ENCODE data around the gene AKAP6.
"Not testable (repeated sequence)": the region's sequence is repeated elsewhere in the genome, so short reads cannot be mapped to it uniquely, and the experiment has no call there.

Gene AKAP6

DNA sequence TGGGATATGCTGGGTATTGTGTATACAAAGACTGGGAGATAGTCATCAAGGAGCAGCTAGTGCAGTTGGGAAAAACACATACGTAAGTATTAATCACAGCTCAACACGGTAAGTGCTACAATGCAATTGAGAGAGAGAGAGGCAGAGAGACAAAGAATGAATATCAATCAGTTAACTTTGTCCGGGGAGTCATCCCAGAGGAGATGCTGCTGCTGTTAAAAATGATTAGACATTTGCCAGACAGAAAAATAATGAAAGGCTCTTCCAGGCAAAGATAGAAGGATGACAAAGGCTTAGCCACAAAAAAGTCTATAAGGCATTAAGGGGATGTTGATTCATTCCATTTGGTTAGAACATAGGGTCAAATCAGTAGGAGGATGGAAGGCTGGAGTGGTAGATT is 45.1 kb downstream of the AKAP6 start:
- Histone ChIP-seq H3K4me3 (ENCODE audit: low read length) (no peak overlapping the region), H3K9ac (ENCODE audit: low read depth, low read length) (no peak overlapping the region)

DNA sequence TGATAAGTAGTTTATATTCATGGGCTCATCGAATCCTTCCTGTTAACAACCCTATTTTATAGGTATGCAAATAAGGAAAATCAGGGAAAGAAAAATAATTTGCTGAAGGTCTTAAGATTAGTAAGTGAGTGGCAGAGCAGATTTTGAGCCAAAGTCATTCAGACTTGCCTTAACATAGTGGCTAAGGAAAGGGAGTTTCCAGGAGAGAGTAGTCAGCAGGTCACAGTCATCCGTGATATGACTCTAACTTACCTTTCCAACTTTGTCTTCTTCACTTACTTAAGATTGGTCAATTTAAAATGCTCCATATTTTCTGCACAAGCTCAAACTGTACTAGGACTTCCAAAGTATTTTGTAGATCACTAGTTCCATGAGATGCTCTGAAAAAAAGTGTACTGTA is 46.6 kb downstream of the AKAP6 start:
- Histone ChIP-seq H3K4me2 (ENCODE audit: low read length) (no peak overlapping the region), H3K4me3 (ENCODE audit: low read length) (no peak overlapping the region), H3K27me3 (ENCODE audit: control insufficient read depth, insufficient read depth, low read length) (no peaks in the 10 kb centered on the region), H3K4me1 (ENCODE audit: control insufficient read depth, insufficient read depth, low read length) (peaks cover 36% of the 10 kb centered on the region), H3K9ac (ENCODE audit: low read depth, low read length) (no peak overlapping the region), H3K36me3 (ENCODE audit: insufficient read depth, low read length) (no peaks in the 10 kb centered on the region), H3K9me3 (replicated peaks; ENCODE audit: low read length) (no peaks in the 10 kb centered on the region)

More for the DNA sequence above, 45.1 kb downstream of the AKAP6 start:
- Histone ChIP-seq H3K4me2 (ENCODE audit: low read length) (peak overlapping the region; percentile 2), H3K4me1 (ENCODE audit: control insufficient read depth, insufficient read depth, low read length) (peaks cover 50% of the 10 kb centered on the region), H3K9me3 (replicated peaks; ENCODE audit: low read length) (no peaks in the 10 kb centered on the region), H3K27me3 (ENCODE audit: control insufficient read depth, insufficient read depth, low read length) (no peaks in the 10 kb centered on the region), H3K36me3 (ENCODE audit: insufficient read depth, low read length) (no peaks in the 10 kb centered on the region)

DNA sequence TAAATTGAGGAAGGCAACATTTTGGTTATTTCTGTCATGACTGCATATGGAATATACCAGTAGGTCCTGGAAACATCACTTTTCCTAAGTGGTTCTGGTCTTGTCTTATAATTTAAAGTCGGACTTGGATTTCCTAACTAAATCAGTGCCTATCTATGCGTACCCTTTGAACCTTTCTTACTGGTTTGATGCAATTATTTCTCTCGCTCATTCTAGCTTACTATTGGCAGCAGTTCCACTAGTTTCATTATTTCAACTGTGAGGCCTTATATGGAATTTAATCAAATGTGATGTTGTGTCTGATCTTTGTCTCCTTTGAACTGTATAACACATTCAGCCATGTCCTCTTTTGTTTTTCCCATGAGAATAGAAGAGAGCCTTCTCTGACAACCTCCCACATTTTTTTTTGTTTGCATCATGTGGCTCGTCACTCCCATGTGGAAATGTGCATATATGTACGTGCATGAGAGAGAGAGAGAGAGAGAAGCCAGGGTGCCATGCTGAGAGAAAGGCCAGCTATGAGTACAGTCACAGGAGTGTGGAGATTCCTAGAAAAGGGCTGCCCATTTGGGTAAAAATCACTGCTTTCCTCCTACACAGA is 48.0 kb downstream of the AKAP6 start:
- no peaks in the 10 kb centered on the region for H3K27me3 ChIP-seq (ENCODE audit: control insufficient read depth, insufficient read depth, low read length)
- peaks cover 24% of the 10 kb centered on the region for H3K4me1 ChIP-seq (ENCODE audit: control insufficient read depth, insufficient read depth, low read length)
- H3K36me3 ChIP-seq (ENCODE audit: insufficient read depth, low read length) = no peaks in the 10 kb centered on the region
- H3K9me3 ChIP-seq (replicated peaks; ENCODE audit: low read length) = no peaks in the 10 kb centered on the region
- H3K4me3 ChIP-seq (ENCODE audit: low read length) = no peak overlapping the region
- H3K9ac ChIP-seq (ENCODE audit: low read depth, low read length) = no peak overlapping the region
- no peak overlapping the region for H3K4me2 ChIP-seq (ENCODE audit: low read length)

DNA sequence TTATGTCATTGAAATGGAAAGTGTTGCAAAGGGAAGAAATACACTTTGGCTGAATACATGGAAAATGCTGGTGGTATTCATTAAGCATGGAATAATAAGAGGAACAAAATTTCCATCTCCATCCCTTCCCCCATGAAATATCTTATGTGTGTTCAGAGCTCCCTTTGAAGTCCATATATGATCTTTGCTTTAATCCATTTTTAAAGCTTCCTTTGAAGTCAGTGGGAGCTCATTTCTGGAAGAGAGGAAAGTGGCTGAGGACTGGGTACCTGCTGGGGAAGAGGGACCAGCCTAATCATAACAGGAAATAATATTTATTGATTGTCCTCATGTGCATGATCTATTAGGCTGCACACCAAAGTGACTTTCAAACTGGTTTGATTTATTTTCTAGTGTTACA is 49.2 kb downstream of the AKAP6 start:
- Histone ChIP-seq H3K36me3 (ENCODE audit: insufficient read depth, low read length) (no peaks in the 10 kb centered on the region), H3K4me2 (ENCODE audit: low read length) (no peak overlapping the region), H3K4me1 (ENCODE audit: control insufficient read depth, insufficient read depth, low read length) (peaks cover 14% of the 10 kb centered on the region), H3K9me3 (replicated peaks; ENCODE audit: low read length) (no peaks in the 10 kb centered on the region), H3K4me3 (ENCODE audit: low read length) (no peak overlapping the region), H3K27me3 (ENCODE audit: control insufficient read depth, insufficient read depth, low read length) (no peaks in the 10 kb centered on the region), H3K9ac (ENCODE audit: low read depth, low read length) (no peak overlapping the region)

DNA sequence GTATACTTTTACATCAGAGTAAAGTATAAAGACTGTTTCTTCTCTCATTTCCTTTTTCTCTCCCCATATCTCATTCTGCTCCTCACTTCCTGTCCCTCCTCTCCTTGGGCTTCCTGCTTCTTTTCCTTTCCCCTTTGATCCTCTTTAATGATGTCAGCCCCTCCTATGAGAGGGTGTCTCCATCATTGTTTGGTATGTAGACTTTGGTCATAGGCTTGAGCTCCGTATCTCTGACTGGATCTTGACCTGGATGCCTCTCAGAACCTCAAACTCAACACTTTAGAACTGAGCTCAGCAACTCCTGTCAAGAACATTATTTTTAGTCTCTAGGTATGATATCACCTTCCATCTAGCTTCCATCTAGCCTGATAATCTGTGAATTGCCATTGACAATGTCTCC is 50.3 kb downstream of the AKAP6 start:
- H3K4me2 ChIP-seq (ENCODE audit: low read length) = no peak overlapping the region
- no peak overlapping the region for H3K4me3 ChIP-seq (ENCODE audit: low read length)
- peaks cover 3% of the 10 kb centered on the region for H3K4me1 ChIP-seq (ENCODE audit: control insufficient read depth, insufficient read depth, low read length)
- no peak overlapping the region for H3K9ac ChIP-seq (ENCODE audit: low read depth, low read length)
- no peaks in the 10 kb centered on the region for H3K9me3 ChIP-seq (replicated peaks; ENCODE audit: low read length)
- H3K27me3 ChIP-seq (ENCODE audit: control insufficient read depth, insufficient read depth, low read length) = no peaks in the 10 kb centered on the region
- H3K36me3 ChIP-seq (ENCODE audit: insufficient read depth, low read length) = no peaks in the 10 kb centered on the region

DNA sequence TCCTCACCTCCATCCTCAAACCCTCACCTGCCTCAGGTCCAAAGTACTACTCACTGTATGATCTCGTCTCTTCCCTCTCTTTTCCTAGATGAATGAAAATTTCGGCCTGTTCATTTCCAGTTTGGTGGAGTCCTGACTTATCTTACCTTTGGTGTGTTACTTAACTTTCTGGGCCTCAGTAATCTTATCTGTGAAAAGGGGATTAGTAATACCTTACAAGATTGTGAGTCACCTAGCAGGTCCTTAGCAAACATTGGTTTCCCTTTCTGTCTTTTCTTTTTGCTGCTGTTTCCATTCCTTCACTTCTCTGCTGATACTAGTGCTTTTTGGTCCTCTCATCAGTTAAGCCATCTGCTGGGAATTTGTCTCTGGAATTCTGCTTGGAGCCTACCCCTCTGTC is 52.8 kb downstream of the AKAP6 start:
- H3K4me2 ChIP-seq (ENCODE audit: low read length) = no peak overlapping the region
- no peak overlapping the region for H3K9ac ChIP-seq (ENCODE audit: low read depth, low read length)
- no peaks in the 10 kb centered on the region for H3K27me3 ChIP-seq (ENCODE audit: control insufficient read depth, insufficient read depth, low read length)
- H3K4me1 ChIP-seq (ENCODE audit: control insufficient read depth, insufficient read depth, low read length) = no peaks in the 10 kb centered on the region
- H3K9me3 ChIP-seq (replicated peaks; ENCODE audit: low read length) = no peaks in the 10 kb centered on the region
- H3K4me3 ChIP-seq (ENCODE audit: low read length) = no peak overlapping the region
- no peaks in the 10 kb centered on the region for H3K36me3 ChIP-seq (ENCODE audit: insufficient read depth, low read length)

DNA sequence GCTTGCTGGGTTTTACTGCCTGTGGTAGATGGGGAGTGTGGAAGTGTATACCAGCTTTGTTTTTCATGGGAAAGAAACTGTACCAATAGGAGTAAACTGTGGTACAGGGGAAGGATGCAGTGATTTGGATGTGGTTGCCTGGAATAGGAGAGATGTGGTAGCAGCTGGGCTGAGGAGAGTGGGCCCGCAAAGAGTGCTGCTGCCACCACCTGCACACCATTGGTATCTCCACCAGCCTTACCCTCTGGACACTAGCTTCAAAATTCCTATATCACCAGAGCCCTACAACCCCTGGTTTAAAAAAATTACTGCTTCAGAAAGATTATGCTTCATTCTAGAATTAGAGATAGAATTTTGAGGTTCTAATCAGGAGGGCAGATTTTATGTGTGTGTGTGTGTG is 53.6 kb downstream of the AKAP6 start:
- Histone ChIP-seq H3K9me3 (replicated peaks; ENCODE audit: low read length) (no peaks in the 10 kb centered on the region), H3K27me3 (ENCODE audit: control insufficient read depth, insufficient read depth, low read length) (no peaks in the 10 kb centered on the region), H3K36me3 (ENCODE audit: insufficient read depth, low read length) (no peaks in the 10 kb centered on the region), H3K9ac (ENCODE audit: low read depth, low read length) (no peak overlapping the region), H3K4me3 (ENCODE audit: low read length) (no peak overlapping the region), H3K4me1 (ENCODE audit: control insufficient read depth, insufficient read depth, low read length) (no peaks in the 10 kb centered on the region), H3K4me2 (ENCODE audit: low read length) (no peak overlapping the region)

DNA sequence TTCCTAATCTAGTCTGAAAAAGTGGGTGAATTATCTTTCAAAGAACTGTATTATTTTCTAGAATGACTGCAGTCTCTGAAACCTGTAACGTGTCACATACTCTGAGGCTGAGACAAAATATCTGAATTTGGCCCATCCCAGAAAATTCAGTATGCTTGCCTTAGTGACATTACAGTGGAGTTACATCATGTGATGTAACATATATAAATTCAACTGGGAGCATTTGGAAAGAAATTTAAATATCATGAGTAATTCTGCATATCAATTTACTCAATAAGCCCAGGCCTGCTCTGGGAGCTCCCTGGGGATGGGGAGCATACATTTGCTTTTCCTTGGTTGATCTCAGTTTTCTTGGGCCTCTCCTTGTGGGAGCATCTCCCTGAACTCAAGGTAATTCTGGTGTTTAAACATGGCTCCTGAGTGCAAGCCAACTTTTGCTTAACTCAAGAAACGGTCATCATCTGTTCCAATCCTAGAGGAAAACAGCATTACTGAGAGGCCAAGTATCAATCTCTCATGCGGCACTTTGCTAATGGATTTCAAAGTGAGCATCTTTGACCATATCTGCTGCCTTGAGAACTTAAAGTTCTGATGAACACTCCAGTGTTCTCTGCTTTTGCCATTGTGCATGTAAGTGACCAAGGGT is 54.4 kb downstream of the AKAP6 start:
- Histone ChIP-seq H3K9ac (ENCODE audit: low read depth, low read length) (no peak overlapping the region), H3K36me3 (ENCODE audit: insufficient read depth, low read length) (no peaks in the 10 kb centered on the region), H3K4me1 (ENCODE audit: control insufficient read depth, insufficient read depth, low read length) (no peaks in the 10 kb centered on the region), H3K27me3 (ENCODE audit: control insufficient read depth, insufficient read depth, low read length) (no peaks in the 10 kb centered on the region), H3K4me3 (ENCODE audit: low read length) (no peak overlapping the region), H3K4me2 (ENCODE audit: low read length) (no peak overlapping the region), H3K9me3 (replicated peaks; ENCODE audit: low read length) (no peaks in the 10 kb centered on the region)

DNA sequence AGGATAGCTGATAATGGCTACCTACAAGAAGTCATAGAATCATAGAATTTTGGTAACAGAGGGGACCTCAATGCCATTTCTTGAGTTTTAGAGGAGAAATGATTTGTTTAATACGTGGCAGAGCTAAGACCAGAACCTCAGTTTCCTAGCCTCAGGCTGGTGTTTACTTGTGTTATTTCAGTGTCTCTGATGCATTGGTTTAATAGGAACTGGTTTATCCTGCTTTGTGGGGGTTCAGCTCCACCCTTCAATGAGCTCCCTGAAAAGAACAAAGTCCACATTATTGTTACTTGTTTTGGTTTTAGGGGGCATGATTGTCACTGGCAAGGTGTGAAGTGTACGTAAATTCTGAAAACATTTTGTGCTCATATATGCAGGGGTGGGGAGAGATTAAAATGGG is 55.4 kb downstream of the AKAP6 start:
- Histone ChIP-seq H3K9ac (ENCODE audit: low read depth, low read length) (no peak overlapping the region), H3K4me1 (ENCODE audit: control insufficient read depth, insufficient read depth, low read length) (no peaks in the 10 kb centered on the region), H3K4me2 (ENCODE audit: low read length) (no peak overlapping the region), H3K36me3 (ENCODE audit: insufficient read depth, low read length) (no peaks in the 10 kb centered on the region), H3K27me3 (ENCODE audit: control insufficient read depth, insufficient read depth, low read length) (no peaks in the 10 kb centered on the region), H3K4me3 (ENCODE audit: low read length) (no peak overlapping the region), H3K9me3 (replicated peaks; ENCODE audit: low read length) (no peaks in the 10 kb centered on the region)

DNA sequence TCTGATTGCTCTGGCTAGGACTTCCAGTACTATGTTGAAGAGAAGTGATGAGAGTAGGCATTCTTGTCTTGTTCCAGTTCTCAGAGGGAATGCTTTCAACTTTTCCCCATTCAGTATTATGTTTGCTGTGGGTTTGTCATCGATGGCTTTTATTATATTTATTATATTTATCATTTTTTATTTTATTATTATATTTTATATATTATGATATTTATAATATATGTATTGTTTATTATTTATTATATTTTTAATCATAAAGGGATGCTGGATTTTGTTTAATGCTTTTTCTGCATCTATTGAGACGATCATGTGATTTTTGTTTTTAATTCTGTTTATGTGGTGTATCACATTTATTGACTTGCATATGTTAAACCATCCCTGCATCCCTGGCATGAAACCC is 58.2 kb downstream of the AKAP6 start:
- not testable (repeated sequence) for H3K9me3 ChIP-seq (replicated peaks; ENCODE audit: low read length); H3K36me3 ChIP-seq (ENCODE audit: insufficient read depth, low read length); H3K4me2 ChIP-seq (ENCODE audit: low read length); H3K4me3 ChIP-seq (ENCODE audit: low read length); H3K27me3 ChIP-seq (ENCODE audit: control insufficient read depth, insufficient read depth, low read length); H3K4me1 ChIP-seq (ENCODE audit: control insufficient read depth, insufficient read depth, low read length); H3K9ac ChIP-seq (ENCODE audit: low read depth, low read length)

DNA sequence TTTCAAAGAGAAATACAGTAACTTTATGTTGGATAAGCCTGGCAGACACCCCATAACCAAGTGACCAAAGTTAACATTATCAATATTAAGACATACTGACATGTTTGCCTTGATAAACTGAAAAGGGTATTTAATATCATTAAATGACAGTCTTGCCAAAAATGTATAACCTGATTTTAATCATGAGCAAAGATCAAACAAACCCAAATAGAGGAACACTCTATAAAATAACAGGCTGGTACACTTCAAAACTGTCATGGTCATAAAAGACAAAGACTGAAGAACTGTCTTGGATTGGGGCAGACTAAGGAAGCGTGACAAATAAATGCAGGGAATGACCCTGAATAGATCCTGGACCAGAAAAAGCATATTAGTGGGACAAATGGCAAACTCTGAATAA is 64.0 kb downstream of the AKAP6 start:
- peaks cover 7% of the 10 kb centered on the region for H3K4me1 ChIP-seq (ENCODE audit: control insufficient read depth, insufficient read depth, low read length)
- no peak overlapping the region for H3K4me2 ChIP-seq (ENCODE audit: low read length)
- no peak overlapping the region for H3K4me3 ChIP-seq (ENCODE audit: low read length)
- no peaks in the 10 kb centered on the region for H3K36me3 ChIP-seq (ENCODE audit: insufficient read depth, low read length)
- H3K27me3 ChIP-seq (ENCODE audit: control insufficient read depth, insufficient read depth, low read length) = peaks cover 3% of the 10 kb centered on the region
- no peak overlapping the region for H3K9ac ChIP-seq (ENCODE audit: low read depth, low read length)
- H3K9me3 ChIP-seq (replicated peaks; ENCODE audit: low read length) = no peaks in the 10 kb centered on the region

DNA sequence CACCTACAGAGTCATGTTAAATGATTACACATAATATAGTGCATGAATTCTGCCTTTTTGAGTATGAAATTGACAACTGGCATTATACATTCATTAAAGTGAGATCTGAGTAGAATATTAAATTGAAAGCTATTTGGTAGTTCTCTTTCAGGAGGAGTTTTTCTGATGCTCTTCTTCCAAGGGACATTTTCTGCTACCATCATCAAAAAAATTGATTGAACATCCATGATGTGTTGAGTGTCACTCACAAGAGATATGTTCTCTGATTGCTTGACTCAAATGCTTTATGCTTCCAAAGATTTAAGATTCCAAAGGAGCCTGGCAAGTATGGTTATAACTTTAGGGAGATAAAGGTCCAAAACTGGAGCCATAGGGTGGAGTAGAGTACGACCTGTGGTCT is 64.9 kb downstream of the AKAP6 start:
- Histone ChIP-seq H3K4me1 (ENCODE audit: control insufficient read depth, insufficient read depth, low read length) (peaks cover 12% of the 10 kb centered on the region), H3K4me3 (ENCODE audit: low read length) (no peak overlapping the region), H3K9ac (ENCODE audit: low read depth, low read length) (no peak overlapping the region), H3K9me3 (replicated peaks; ENCODE audit: low read length) (no peaks in the 10 kb centered on the region), H3K4me2 (ENCODE audit: low read length) (no peak overlapping the region), H3K36me3 (ENCODE audit: insufficient read depth, low read length) (no peaks in the 10 kb centered on the region), H3K27me3 (ENCODE audit: control insufficient read depth, insufficient read depth, low read length) (peaks cover 3% of the 10 kb centered on the region)
